HEK293 (cell line): ENCODE measurements around the gene ZCCHC17.
A peak's percentile ranks its signal among the peaks of the same experiment; 100 is the strongest.

Experiments
- CTCF ChIA-PET: fragments of 350-600 bp; formaldehyde crosslinking; extraction: SDS; loops from one replicate; lab custom pipeline; 2021; ENCODE audit warnings: antibody characterized with exemption; lab: Yijun Ruan, JAX
- POLR2A ChIA-PET: fragments of 300-600 bp; formaldehyde crosslinking; extraction: SDS; loops from one replicate; lab custom pipeline; 2020; ENCODE audit warnings: antibody characterized with exemption, inconsistent platforms; lab: Yijun Ruan, JAX
- H3K27ac ChIP-seq: fragments of 200-500 bp; sonication (Bioruptor generic); 2 replicates; pipeline ENCODE4 v1.5.1; 2014; ENCODE audit warnings: low read depth, low read length, control low read depth, inconsistent platforms; ENCODE audit errors: extremely low read depth
- H3K36me3 ChIP-seq, 2 experiments: fragments of 200-500 bp in 1 of 2; sonication (Bioruptor generic) in 1 of 2; 1 replicate in 1 of 2; 2 replicates in 1 of 2; pipeline ENCODE4 v1.5.1; 2014 to 2017; ENCODE audit warnings: inconsistent platforms in 2 of 2, low read length in 2 of 2; ENCODE audit not compliant: control insufficient read depth in 2 of 2, insufficient read depth in 1 of 2
- H3K4me1 ChIP-seq: fragments of 200-500 bp; sonication (Bioruptor generic); 2 replicates; pipeline ENCODE4 v1.5.1; 2014; ENCODE audit warnings: mild to moderate bottlenecking, low read length, inconsistent platforms; ENCODE audit not compliant: control insufficient read depth, insufficient read depth
- H3K4me3 ChIP-seq: 2 replicates; pipeline ENCODE4 v1.5.1; 2011; ENCODE audit warnings: low read depth, mild to moderate bottlenecking, control low read depth, low read length, moderate library complexity
- H3K9me3 ChIP-seq: fragments of 200-500 bp; sonication (Bioruptor generic); 2 replicates; pipeline ENCODE4 v1.5.1; 2014; ENCODE audit warnings: low read depth, low read length, inconsistent platforms; ENCODE audit not compliant: control insufficient read depth, insufficient read depth
- GLI2 ChIP-seq: fragments of 450-650 bp; formaldehyde crosslinking; IDR thresholded peaks from 2 replicates; pipeline ENCODE4; 2017; ENCODE audit warnings: missing biosample characterization, missing genetic modification characterization, low read depth, borderline replicate concordance
- MYNN ChIP-seq: fragments of 450-650 bp; formaldehyde crosslinking; IDR thresholded peaks from 2 replicates; pipeline ENCODE4 v1.5.1; 2016; ENCODE audit warnings: missing biosample characterization, missing genetic modification characterization, borderline replicate concordance
- OVOL3 ChIP-seq: fragments of 450-650 bp; formaldehyde crosslinking; IDR thresholded peaks from 2 replicates; pipeline ENCODE4 v1.5.1; 2016; ENCODE audit warnings: missing biosample characterization, missing genetic modification characterization
- WT1 ChIP-seq: fragments of 450-650 bp; formaldehyde crosslinking; IDR thresholded peaks from 2 replicates; pipeline ENCODE4 v1.5.1; 2016; ENCODE audit warnings: missing biosample characterization, missing genetic modification characterization
- ZBTB26 ChIP-seq: fragments of 450-650 bp; formaldehyde crosslinking; optimal IDR thresholded peaks from 2 replicates; pipeline ENCODE3; 2016; ENCODE audit warnings: missing biosample characterization, mild to moderate bottlenecking, missing genetic modification characterization
- ZBTB44 ChIP-seq: fragments of 450-650 bp; IDR thresholded peaks from 2 replicates; pipeline ENCODE4 v1.5.1; 2018; ENCODE audit warnings: missing biosample characterization, mild to moderate bottlenecking, missing genetic modification characterization
- ZBTB48 ChIP-seq: fragments of 450-650 bp; formaldehyde crosslinking; IDR thresholded peaks from 2 replicates; pipeline ENCODE4 v1.5.1; 2016; ENCODE audit warnings: missing biosample characterization, missing genetic modification characterization
- ZBTB6 ChIP-seq: fragments of 450-650 bp; formaldehyde crosslinking; IDR thresholded peaks from 2 replicates; pipeline ENCODE4 v1.5.1; 2017; ENCODE audit warnings: missing biosample characterization, missing genetic modification characterization
- ZFHX2 ChIP-seq: fragments of 450-650 bp; formaldehyde crosslinking; conservative IDR thresholded peaks from 2 replicates; pipeline ENCODE4 v1.5.1; 2016; ENCODE audit warnings: missing biosample characterization, missing genetic modification characterization
- ZIC2 ChIP-seq: fragments of 450-650 bp; formaldehyde crosslinking; IDR thresholded peaks from 2 replicates; pipeline ENCODE4 v1.5.1; 2016; ENCODE audit warnings: missing biosample characterization, missing genetic modification characterization
- ZNF155 ChIP-seq: fragments of 450-650 bp; formaldehyde crosslinking; IDR thresholded peaks from 2 replicates; pipeline ENCODE4 v1.5.1; 2016; ENCODE audit warnings: missing biosample characterization, missing genetic modification characterization
- ZNF211 ChIP-seq: fragments of 450-650 bp; formaldehyde crosslinking; IDR thresholded peaks from 2 replicates; pipeline ENCODE4 v1.5.1; 2016; ENCODE audit warnings: low read depth, missing biosample characterization, missing genetic modification characterization
- ZNF596 ChIP-seq: fragments of 450-650 bp; IDR thresholded peaks from 2 replicates; pipeline ENCODE4 v1.5.0; 2018; ENCODE audit warnings: missing biosample characterization, mild to moderate bottlenecking, missing genetic modification characterization, moderate library complexity
- ZNF621 ChIP-seq: fragments of 450-650 bp; formaldehyde crosslinking; IDR thresholded peaks from 2 replicates; pipeline ENCODE4 v1.5.1; 2017; ENCODE audit warnings: missing biosample characterization, missing genetic modification characterization
- ZNF623 ChIP-seq: fragments of 450-650 bp; formaldehyde crosslinking; IDR thresholded peaks from 2 replicates; pipeline ENCODE4 v1.5.1; 2016; ENCODE audit warnings: missing biosample characterization, missing genetic modification characterization
- TF ChIP-seq, protein P1 (sequence below): IDR thresholded peaks from 2 replicates; pipeline ENCODE4 v1.6.1; 2011; ENCODE audit warnings: mild to moderate bottlenecking, low read depth, low read length, borderline replicate concordance

ZCCHC17 gene

GRCh38 chr1:31409946-31410858 lies 113.4 kb downstream of the ZCCHC17 start:
- Histone ChIP-seq H3K36me3 (no peaks in the 10 kb centered on the region), H3K4me3 (no peak overlapping the region), H3K27ac (no peak overlapping the region), H3K9me3 (no peaks in the 10 kb centered on the region), H3K4me1 (no peaks in the 10 kb centered on the region; the same call in 1 of the 2 replicates)
- ChIA-PET CTCF (interaction anchor here (0.5 to 2.7 kb wide), 5 partner anchors 12 to 609 kb away, joined by 3 to 11 read pairs (median 4); no protein-coding TSS in a partner anchor), POLR2A (no interaction called here)
- TF ChIP-seq ZNF155 (no peak), ZBTB6 (tag by site-specific recombination) (no peak), ZNF211 (tag by site-specific recombination) (no peak), ZFHX2 (tag by site-specific recombination) (no peak)

- no peak for TF ChIP-seq OVOL3 (tag by site-specific recombination)
- no peak for TF ChIP-seq ZIC2 (tag by site-specific recombination)
- no peak for TF ChIP-seq ZNF623 (tag by site-specific recombination)
- no peak for TF ChIP-seq ZBTB26
- no peak for TF ChIP-seq ZNF621
- no peak for TF ChIP-seq ZBTB44 (tag by site-specific recombination)
- no peak for TF ChIP-seq MYNN (tag by site-specific recombination)
- no peak for TF ChIP-seq GLI2 (tag by site-specific recombination)
- TF ChIP-seq, all 188 proteins: peak for 0
- no peaks in the 10 kb centered on the region for H3K9me3 ChIP-seq
- no peak overlapping the region for H3K27ac ChIP-seq
- H3K4me3 ChIP-seq: no peak overlapping the region
- H3K36me3 ChIP-seq: no peaks in the 10 kb centered on the region
- H3K4me1 ChIP-seq: no peaks in the 10 kb centered on the region; the same call in 1 of the 2 replicates
- ChIA-PET POLR2A (no interaction called here), CTCF (interaction anchor here (1.9 to 2.7 kb wide), 3 partner anchors 11 to 609 kb away, joined by 7 to 12 read pairs (median 11); no protein-coding TSS in a partner anchor)
Measured at GRCh38 chr1:31410871-31411270, 114.0 kb downstream of the ZCCHC17 start.

- Histone ChIP-seq H3K36me3 (no peaks in the 10 kb centered on the region), H3K4me3 (no peak overlapping the region), H3K27ac (no peak overlapping the region), H3K4me1 (no peaks in the 10 kb centered on the region; the same call in 1 of the 2 replicates), H3K9me3 (no peaks in the 10 kb centered on the region)
- ChIA-PET CTCF (interaction anchor here (0.7 to 2.7 kb wide), 6 partner anchors 8 to 611 kb away, joined by 3 to 12 read pairs (median 6); no protein-coding TSS in a partner anchor), POLR2A (no interaction called here)
- TF ChIP-seq ZNF596 (no peak), WT1 (tag by site-specific recombination) (peak; percentile 55), ZNF623 (tag by site-specific recombination) (no peak), ZBTB48 (tag by site-specific recombination) (peak; percentile 58), OVOL3 (tag by site-specific recombination) (no peak), ZIC2 (tag by site-specific recombination) (peak; percentile 32)
- TF ChIP-seq, protein P1, sequence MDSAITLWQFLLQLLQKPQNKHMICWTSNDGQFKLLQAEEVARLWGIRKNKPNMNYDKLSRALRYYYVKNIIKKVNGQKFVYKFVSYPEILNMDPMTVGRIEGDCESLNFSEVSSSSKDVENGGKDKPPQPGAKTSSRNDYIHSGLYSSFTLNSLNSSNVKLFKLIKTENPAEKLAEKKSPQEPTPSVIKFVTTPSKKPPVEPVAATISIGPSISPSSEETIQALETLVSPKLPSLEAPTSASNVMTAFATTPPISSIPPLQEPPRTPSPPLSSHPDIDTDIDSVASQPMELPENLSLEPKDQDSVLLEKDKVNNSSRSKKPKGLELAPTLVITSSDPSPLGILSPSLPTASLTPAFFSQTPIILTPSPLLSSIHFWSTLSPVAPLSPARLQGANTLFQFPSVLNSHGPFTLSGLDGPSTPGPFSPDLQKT: no peak
Measured at GRCh38 chr1:31412205-31412604, 115.4 kb downstream of the ZCCHC17 start.
